ENCODE data around the gene CR1. TPM values are rescaled to one million over a fixed set of nuclear protein-coding genes. Genes with fewer than 3 reads are reported as not detected.

Gene CR1
- total RNA-seq = 1 to 10 TPM in 2 of 4 donors, under 1 TPM in 2; 0.15 to 3.5 (median 1.7) TPM

DNA sequence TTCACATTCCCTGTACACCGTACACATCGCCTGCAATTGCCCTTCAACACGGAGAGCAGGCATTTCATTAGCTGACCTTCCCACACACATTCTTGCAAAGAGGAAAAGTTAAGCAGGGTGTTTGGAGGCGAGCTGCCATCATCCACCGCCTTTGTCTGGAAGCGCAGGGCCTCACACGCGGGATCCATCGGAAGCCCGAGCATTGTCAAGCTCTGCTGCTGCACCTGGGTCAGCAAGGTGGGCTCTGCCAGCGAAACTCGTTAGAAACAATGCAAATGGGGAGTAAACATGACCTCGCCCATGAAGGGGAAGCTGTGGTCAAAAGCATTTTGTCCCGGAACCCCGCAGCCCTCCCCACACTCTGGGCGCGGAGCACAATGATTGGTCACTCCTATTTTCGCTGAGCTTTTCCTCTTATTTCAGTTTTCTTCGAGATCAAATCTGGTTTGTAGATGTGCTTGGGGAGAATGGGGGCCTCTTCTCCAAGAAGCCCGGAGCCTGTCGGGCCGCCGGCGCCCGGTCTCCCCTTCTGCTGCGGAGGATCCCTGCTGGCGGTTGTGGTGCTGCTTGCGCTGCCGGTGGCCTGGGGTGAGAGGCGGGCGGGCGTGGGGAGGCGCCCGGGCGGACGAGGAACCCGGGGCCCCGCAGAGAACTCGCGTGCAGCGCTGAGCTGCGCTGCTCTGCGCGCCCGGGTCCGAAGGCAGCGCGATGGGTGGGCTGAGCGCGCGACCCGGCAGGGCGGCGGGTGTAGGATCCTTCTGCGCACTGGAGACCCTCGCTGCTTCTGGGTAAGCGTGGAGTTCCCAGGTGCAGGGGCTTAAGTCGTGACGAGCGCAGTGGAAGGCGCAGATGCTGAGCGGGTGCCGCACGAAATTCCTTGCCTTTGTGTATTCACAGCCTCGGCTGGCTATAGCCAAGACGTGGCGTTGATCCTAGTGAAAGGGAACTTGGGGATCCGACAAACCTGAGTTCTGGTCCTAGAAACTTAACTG, at the start of gene CR1:
TSS of gene CR1 (plus strand) at position 357 of the 992 bp plus-strand sequence. CDS start at position 468, 111 bp downstream.
- H3K4me1 ChIP-seq = peaks cover 5 to 13% (median 6%) of the 10 kb centered on the region in 3 donors
- no peaks in the 10 kb centered on the region for H3K9me3 ChIP-seq
- intact Hi-C loops (cut with DNase I) = no loop called here
- peak within 1 kb of the TSS in 2 of 4 donors; percentile 27 to 58 for H3K27ac ChIP-seq
- no peak for DNase-seq
- H3K4me3 ChIP-seq = peak within 1 kb of the TSS; percentile 13 to 60 (median 39)
- peaks cover 2 to 88% (median 8%) of the 10 kb centered on the region in 4 donors for H3K27me3 ChIP-seq
- TF ChIP-seq, protein P1, sequence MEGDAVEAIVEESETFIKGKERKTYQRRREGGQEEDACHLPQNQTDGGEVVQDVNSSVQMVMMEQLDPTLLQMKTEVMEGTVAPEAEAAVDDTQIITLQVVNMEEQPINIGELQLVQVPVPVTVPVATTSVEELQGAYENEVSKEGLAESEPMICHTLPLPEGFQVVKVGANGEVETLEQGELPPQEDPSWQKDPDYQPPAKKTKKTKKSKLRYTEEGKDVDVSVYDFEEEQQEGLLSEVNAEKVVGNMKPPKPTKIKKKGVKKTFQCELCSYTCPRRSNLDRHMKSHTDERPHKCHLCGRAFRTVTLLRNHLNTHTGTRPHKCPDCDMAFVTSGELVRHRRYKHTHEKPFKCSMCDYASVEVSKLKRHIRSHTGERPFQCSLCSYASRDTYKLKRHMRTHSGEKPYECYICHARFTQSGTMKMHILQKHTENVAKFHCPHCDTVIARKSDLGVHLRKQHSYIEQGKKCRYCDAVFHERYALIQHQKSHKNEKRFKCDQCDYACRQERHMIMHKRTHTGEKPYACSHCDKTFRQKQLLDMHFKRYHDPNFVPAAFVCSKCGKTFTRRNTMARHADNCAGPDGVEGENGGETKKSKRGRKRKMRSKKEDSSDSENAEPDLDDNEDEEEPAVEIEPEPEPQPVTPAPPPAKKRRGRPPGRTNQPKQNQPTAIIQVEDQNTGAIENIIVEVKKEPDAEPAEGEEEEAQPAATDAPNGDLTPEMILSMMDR (IDR thresholded peaks at IDR 0.05) = no peak
- TF ChIP-seq POLR2A (IDR thresholded peaks at IDR 0.05) = no peak
- H3K36me3 ChIP-seq = no peaks in the 10 kb centered on the region
- WGBS, 2 donors = 9 to 24% methylated on average over 11 to 21 of the region's 68 CpGs

DNA sequence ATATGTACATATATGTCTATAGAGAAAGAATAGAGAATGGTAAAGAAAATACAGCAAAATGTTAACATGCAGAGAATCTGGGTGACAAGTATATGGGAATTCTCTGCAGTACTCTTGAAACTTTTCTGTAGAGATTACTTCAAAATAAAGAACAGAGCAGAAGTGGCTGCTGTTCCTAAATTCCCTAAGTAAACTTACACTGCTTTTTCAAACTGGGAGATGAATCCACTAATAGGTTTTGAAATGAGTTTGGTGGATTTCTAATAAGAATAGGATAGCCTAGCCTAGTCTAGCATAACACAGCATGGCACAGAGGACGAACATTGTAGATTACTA, 42.3 kb upstream of the CR1 start:
- Histone ChIP-seq H3K9me3 (no peaks in the 10 kb centered on the region), H3K4me3 (peak overlapping the region in 3 of 4 donors; percentile 25 to 70 (median 45)), H3K27me3 (peaks cover 4 to 85% (median 14%) of the 10 kb centered on the region in 4 donors), H3K36me3 (no peaks in the 10 kb centered on the region), H3K27ac (no peak overlapping the region), H3K4me1 (peaks cover 8 to 15% (median 13%) of the 10 kb centered on the region in 3 donors)
- WGBS, 2 donors = 0 to 17% methylated on average over 1 of the region's 1 CpG
- intact Hi-C loops (cut with DNase I) = no loop called here
- TF ChIP-seq, protein P1 (IDR thresholded peaks at IDR 0.05) = no peak
- no peak for TF ChIP-seq POLR2A (IDR thresholded peaks at IDR 0.05)
- no peak for DNase-seq

DNA sequence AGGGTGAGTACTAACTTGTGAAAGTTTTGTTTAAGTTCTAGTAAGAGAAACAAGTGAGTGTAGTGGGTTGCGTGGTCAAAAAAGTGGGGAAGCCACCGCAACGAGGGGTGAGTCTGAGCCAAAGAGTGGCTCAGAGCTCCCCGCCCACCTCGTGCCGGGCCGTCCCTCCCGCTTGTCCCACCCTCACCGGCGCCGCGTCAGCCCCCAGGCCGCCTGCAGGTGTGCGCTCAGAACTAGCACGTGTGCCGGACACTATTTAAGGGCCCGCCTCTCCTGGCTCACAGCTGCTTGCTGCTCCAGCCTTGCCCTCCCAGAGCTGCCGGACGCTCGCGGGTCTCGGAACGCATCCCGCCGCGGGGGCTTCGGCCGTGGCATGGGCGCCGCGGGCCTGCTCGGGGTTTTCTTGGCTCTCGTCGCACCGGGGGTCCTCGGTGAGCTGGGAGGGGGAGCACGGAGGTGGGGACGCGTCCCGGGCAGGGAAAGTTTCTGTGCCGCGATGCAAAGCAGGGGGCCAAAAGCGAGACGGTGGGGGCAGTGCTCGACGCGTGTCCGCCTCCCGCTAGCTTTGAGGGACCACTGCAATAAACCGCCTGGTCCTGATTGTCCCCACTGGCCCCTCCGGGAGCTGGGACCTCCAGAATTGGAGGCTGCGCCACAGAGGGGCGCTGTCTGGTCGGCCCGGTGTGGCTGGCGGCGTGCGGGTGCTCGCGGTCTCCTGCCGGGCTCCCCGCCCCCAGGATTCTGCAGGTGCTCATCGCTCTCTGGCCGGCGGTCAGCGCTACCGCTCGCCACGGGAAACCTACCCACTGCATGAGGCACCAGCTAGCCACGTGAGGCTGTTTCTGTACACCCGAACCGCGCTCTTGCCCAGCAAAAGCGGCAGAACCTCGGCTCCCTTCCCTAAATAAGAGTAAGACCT, 41.7 kb upstream of the CR1 start, which contains the start of gene CR2:
TSS of gene CR2 (plus strand) at position 283 of the 919 bp plus-strand sequence. CDS start at position 374, 91 bp downstream.
- peak; percentile 2 for DNase-seq
- Histone ChIP-seq H3K27me3 (peaks cover 4 to 79% (median 14%) of the 10 kb centered on the region in 4 donors), H3K36me3 (no peaks in the 10 kb centered on the region), H3K27ac (no peak within 1 kb of the TSS), H3K9me3 (no peaks in the 10 kb centered on the region), H3K4me3 (peak within 1 kb of the TSS; percentile 25 to 70 (median 42)), H3K4me1 (peaks cover 8 to 15% (median 13%) of the 10 kb centered on the region in 3 donors)
- WGBS, 2 donors = 2 to 8% methylated on average over 8 to 26 of the region's 75 CpGs
- intact Hi-C loops (cut with DNase I) = no loop called here
- peak in 1 of 4 donors; percentile 51 for TF ChIP-seq POLR2A (IDR thresholded peaks at IDR 0.05)
- TF ChIP-seq, protein P1 (IDR thresholded peaks at IDR 0.05) = peak in 1 of 6 experiments; percentile 23

DNA sequence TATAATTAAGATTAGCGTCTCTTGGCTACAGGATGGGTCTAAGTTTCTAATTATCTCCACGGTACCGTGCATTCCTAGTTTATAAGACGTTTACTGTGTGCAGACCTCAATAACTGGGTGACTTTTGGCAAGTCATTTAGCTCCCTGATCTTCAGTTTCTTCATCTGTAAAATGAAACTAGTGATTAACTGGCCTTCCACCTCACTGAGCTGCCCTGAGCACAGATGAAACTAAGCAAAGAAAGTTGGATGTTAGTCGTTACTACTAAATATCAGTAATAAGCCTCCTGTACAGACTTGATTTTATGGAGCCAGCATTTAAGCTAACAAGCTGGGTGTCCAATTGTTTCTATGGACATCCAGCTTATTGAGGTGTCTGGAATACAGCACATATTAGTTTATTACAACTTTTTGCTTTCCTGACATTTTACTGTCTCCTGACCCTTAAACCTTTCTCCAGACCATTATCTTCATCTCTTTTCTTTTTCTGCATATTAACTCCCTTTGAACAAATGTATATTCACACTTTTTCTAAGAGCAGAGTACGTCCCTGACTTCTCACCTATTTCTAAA, 40.7 kb upstream of the CR1 start:
- Histone ChIP-seq H3K4me3 (peak overlapping the region in 1 of 4 donors; percentile 70), H3K27me3 (peaks cover 4 to 69% (median 14%) of the 10 kb centered on the region in 4 donors), H3K36me3 (no peaks in the 10 kb centered on the region), H3K9me3 (no peaks in the 10 kb centered on the region), H3K4me1 (peaks cover 8 to 15% (median 13%) of the 10 kb centered on the region in 3 donors), H3K27ac (no peak overlapping the region)
- 36 to 52% methylated on average over 6 of the region's 6 CpGs for WGBS, 2 donors
- no peak for TF ChIP-seq POLR2A (IDR thresholded peaks at IDR 0.05)
- TF ChIP-seq, protein P1 (IDR thresholded peaks at IDR 0.05) = no peak
- intact Hi-C loops (cut with DNase I) = no loop called here
- DNase-seq = no peak
